DND-41 (cell line): Measurements from ENCODE around the gene TOR2A.

Experiments used
- ATAC-seq: fragments of 200-7000 bp; cut with Tn5 transposase; 3 replicates; pipeline ENCODE4 v1.9.1; 2021; ENCODE audit warnings: low read depth; ENCODE audit not compliant: insufficient read depth
- DNase-seq: peaks from one replicate; pipeline ENCODE4 v3.0.0-alpha.2; 2020
- H2AFZ ChIP-seq: 2 replicates; pipeline ENCODE4 v1.6.0; 2012; ENCODE audit warnings: low read depth, low read length
- H3K27ac ChIP-seq: 2 replicates; pipeline ENCODE4 v1.5.1; 2012; ENCODE audit warnings: low read length, inconsistent platforms
- H3K27me3 ChIP-seq: fragments of 200-600 bp; sonication (generic); 2 replicates; pipeline ENCODE4 v1.6.0; 2012; ENCODE audit warnings: low read length, mild to moderate bottlenecking, inconsistent platforms; ENCODE audit not compliant: insufficient read depth, poor library complexity
- H3K36me3 ChIP-seq: 2 replicates; pipeline ENCODE4 v1.5.1; 2012; ENCODE audit warnings: low read length, inconsistent platforms; ENCODE audit not compliant: insufficient read depth
- H3K4me1 ChIP-seq: 2 replicates; pipeline ENCODE4 v1.5.1; 2012; ENCODE audit warnings: mild to moderate bottlenecking, low read length; ENCODE audit not compliant: insufficient read depth
- H3K4me2 ChIP-seq: 2 replicates; pipeline ENCODE4 v1.6.0; 2012; ENCODE audit warnings: mild to moderate bottlenecking, moderate library complexity, low read length, inconsistent platforms; ENCODE audit not compliant: insufficient read depth
- H3K4me3 ChIP-seq, 2 experiments: fragments of 200-600 bp in 1 of 2; shearing (Covaris generic) in 1 of 2; 2 replicates each; pipeline ENCODE4 v1.5.1; 2012 to 2016; ENCODE audit warnings: inconsistent platforms in 2 of 2, low read length in 2 of 2, mild to moderate bottlenecking in 2 of 2, low read depth in 1 of 2, moderate library complexity in 1 of 2
- H3K79me2 ChIP-seq: 2 replicates; pipeline ENCODE4 v1.6.0; 2012; ENCODE audit warnings: low read length, inconsistent platforms; ENCODE audit not compliant: insufficient read depth
- H3K9ac ChIP-seq: 2 replicates; pipeline ENCODE4 v1.6.0; 2012; ENCODE audit warnings: low read depth, mild to moderate bottlenecking, inconsistent platforms, low read length, moderate library complexity
- H3K9me3 ChIP-seq: 2 replicates; pipeline ENCODE4 v1.5.1; 2012; ENCODE audit warnings: low read length, moderate library complexity, mild to moderate bottlenecking, inconsistent platforms; ENCODE audit not compliant: insufficient read depth, severe bottlenecking
- H4K20me1 ChIP-seq: 2 replicates; pipeline ENCODE4 v1.6.0; 2012; ENCODE audit warnings: low read length; ENCODE audit not compliant: insufficient read depth
- EZH2 ChIP-seq: IDR thresholded peaks from 3 replicates; pipeline ENCODE4 v1.6.1; 2012; ENCODE audit warnings: borderline replicate concordance, low read depth, mild to moderate bottlenecking, moderate library complexity, low read length, inconsistent platforms; ENCODE audit not compliant: severe bottlenecking
- TF ChIP-seq, protein P1 (sequence below): IDR thresholded peaks from 2 replicates; pipeline ENCODE4 v1.5.1; 2012; ENCODE audit warnings: borderline replicate concordance, low read length, moderate library complexity, mild to moderate bottlenecking; ENCODE audit not compliant: poor library complexity, severe bottlenecking; ENCODE audit errors: extremely low read depth

The TOR2A gene

GRCh38 chr9:127705577-127706379, 29.3 kb downstream of the TOR2A start:
- H3K27me3 ChIP-seq: no peaks in the 10 kb centered on the region
- no peaks in the 10 kb centered on the region for H3K79me2 ChIP-seq
- H3K9ac ChIP-seq: no peak overlapping the region
- no peaks in the 10 kb centered on the region for H3K9me3 ChIP-seq
- H3K4me2 ChIP-seq: no peak overlapping the region
- no peak overlapping the region for H3K4me3 ChIP-seq
- peaks cover 8% of the 10 kb centered on the region for H4K20me1 ChIP-seq
- no peaks in the 10 kb centered on the region for H3K4me1 ChIP-seq
- no peak for TF ChIP-seq EZH2
- TF ChIP-seq, protein P1, sequence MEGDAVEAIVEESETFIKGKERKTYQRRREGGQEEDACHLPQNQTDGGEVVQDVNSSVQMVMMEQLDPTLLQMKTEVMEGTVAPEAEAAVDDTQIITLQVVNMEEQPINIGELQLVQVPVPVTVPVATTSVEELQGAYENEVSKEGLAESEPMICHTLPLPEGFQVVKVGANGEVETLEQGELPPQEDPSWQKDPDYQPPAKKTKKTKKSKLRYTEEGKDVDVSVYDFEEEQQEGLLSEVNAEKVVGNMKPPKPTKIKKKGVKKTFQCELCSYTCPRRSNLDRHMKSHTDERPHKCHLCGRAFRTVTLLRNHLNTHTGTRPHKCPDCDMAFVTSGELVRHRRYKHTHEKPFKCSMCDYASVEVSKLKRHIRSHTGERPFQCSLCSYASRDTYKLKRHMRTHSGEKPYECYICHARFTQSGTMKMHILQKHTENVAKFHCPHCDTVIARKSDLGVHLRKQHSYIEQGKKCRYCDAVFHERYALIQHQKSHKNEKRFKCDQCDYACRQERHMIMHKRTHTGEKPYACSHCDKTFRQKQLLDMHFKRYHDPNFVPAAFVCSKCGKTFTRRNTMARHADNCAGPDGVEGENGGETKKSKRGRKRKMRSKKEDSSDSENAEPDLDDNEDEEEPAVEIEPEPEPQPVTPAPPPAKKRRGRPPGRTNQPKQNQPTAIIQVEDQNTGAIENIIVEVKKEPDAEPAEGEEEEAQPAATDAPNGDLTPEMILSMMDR: no peak
- no peak overlapping the region for H3K27ac ChIP-seq
- no peaks in the 10 kb centered on the region for H3K36me3 ChIP-seq
- no peak for DNase-seq
- ATAC-seq: no peak
- no peak overlapping the region for H2AFZ ChIP-seq

GRCh38 chr9:127703289-127703946, 31.7 kb downstream of the TOR2A start:
- no peaks in the 10 kb centered on the region for H3K4me1 ChIP-seq
- no peak overlapping the region for H3K9ac ChIP-seq
- ATAC-seq: no peak
- no peaks in the 10 kb centered on the region for H3K9me3 ChIP-seq
- H3K4me2 ChIP-seq: no peak overlapping the region
- no peak for TF ChIP-seq EZH2
- TF ChIP-seq, protein P1: no peak
- H4K20me1 ChIP-seq: peaks cover 5% of the 10 kb centered on the region; the same call in 1 of the 2 replicates
- no peak overlapping the region for H3K4me3 ChIP-seq
- no peak overlapping the region for H3K27ac ChIP-seq
- H3K36me3 ChIP-seq: no peaks in the 10 kb centered on the region
- H3K27me3 ChIP-seq: no peaks in the 10 kb centered on the region
- no peaks in the 10 kb centered on the region for H3K79me2 ChIP-seq
- no peak overlapping the region for H2AFZ ChIP-seq
- no peak for DNase-seq

DNA sequence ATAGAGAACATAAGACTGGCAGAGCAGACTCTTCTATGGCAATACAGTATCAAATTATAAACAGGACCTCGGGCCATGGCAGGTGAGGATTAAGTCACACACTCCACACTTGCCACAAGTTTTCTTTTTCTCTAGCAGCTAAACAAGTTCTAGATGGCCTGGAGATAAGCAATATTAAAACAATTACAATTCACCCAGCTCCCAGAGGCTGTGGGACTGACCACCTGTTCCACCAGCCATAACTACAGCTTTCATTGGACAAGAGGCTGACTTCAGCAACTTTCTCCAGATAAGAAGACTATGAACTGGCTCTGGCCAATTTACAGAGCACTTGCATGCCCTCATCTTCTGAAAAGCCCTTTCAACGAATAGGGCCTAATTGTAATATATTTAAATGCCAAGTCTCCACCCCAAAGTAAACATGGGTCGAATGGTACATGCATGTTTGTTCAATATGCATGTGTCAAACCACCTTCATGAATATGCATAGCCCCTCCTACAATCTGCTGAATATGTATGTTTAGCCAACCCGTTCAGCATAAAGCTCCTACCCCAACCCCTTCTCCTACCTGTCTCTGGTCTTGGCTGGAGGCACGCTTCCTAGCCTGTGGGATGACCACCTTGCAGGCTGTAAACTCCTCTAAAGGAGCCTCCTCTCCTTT, 34.4 kb downstream of the TOR2A start:
- H3K4me2 ChIP-seq: no peak overlapping the region
- no peak for DNase-seq
- ATAC-seq: no peak
- H3K27ac ChIP-seq: no peak overlapping the region
- no peak for TF ChIP-seq EZH2
- TF ChIP-seq, protein P1: no peak
- no peak overlapping the region for H2AFZ ChIP-seq
- no peaks in the 10 kb centered on the region for H3K27me3 ChIP-seq
- H3K79me2 ChIP-seq: no peaks in the 10 kb centered on the region
- no peaks in the 10 kb centered on the region for H4K20me1 ChIP-seq
- H3K4me3 ChIP-seq: no peak overlapping the region
- H3K36me3 ChIP-seq: no peaks in the 10 kb centered on the region
- no peaks in the 10 kb centered on the region for H3K9me3 ChIP-seq
- no peak overlapping the region for H3K9ac ChIP-seq
- no peaks in the 10 kb centered on the region for H3K4me1 ChIP-seq
